GM23248 (cell line): ENCODE data around the gene DYNLT1. TPM values are rescaled to one million over a fixed set of nuclear protein-coding genes. Genes with fewer than 3 reads are reported as not detected.

ENCODE experiments used
- DNase-seq: peaks from one replicate; pipeline ENCODE4 v3.0.0-alpha.2; 2015
- H2AFZ ChIP-seq: fragments of 200-600 bp; sonication (generic); 2 replicates; pipeline ENCODE4 v1.6.1; 2016; ENCODE audit warnings: antibody characterized with exemption
- H3F3A ChIP-seq: fragments of 200-600 bp; sonication (generic); 2 replicates; pipeline ENCODE4 v1.6.1; 2016; ENCODE audit warnings: mild to moderate bottlenecking, antibody characterized with exemption, mixed run types; ENCODE audit not compliant: insufficient read depth
- H3K27ac ChIP-seq: fragments of 200-600 bp; sonication (generic); 2 replicates; pipeline ENCODE4 v1.5.1; 2016; ENCODE audit warnings: mild to moderate bottlenecking
- H3K27me3 ChIP-seq: fragments of 200-600 bp; sonication (generic); replicated peaks from 2 replicates; pipeline ENCODE4 v1.6.1; 2016; ENCODE audit warnings: mild to moderate bottlenecking; ENCODE audit not compliant: insufficient read depth
- H3K36me3 ChIP-seq: fragments of 200-600 bp; sonication (generic); 2 replicates; pipeline ENCODE4 v1.6.1; 2016; ENCODE audit warnings: low read depth, mild to moderate bottlenecking
- H3K4me1 ChIP-seq: fragments of 200-600 bp; sonication (generic); 2 replicates; pipeline ENCODE4 v1.6.1; 2016; ENCODE audit warnings: mild to moderate bottlenecking; ENCODE audit not compliant: insufficient read depth
- H3K4me2 ChIP-seq: fragments of 200-600 bp; sonication (generic); one replicate; pipeline ENCODE4 v1.6.1; 2016; ENCODE audit warnings: mild to moderate bottlenecking; ENCODE audit not compliant: unreplicated experiment
- H3K4me3 ChIP-seq: fragments of 200-600 bp; sonication (generic); 2 replicates; pipeline ENCODE4 v1.5.1; 2016; ENCODE audit warnings: mild to moderate bottlenecking
- H3K79me2 ChIP-seq: fragments of 200-600 bp; sonication (generic); 2 replicates; pipeline ENCODE4 v1.6.1; 2016; ENCODE audit warnings: mild to moderate bottlenecking; ENCODE audit not compliant: insufficient read depth
- H3K9ac ChIP-seq: fragments of 200-600 bp; sonication (generic); 2 replicates; pipeline ENCODE4 v1.6.1; 2016; ENCODE audit warnings: mild to moderate bottlenecking
- H3K9me2 ChIP-seq: fragments of 200-600 bp; sonication (generic); 2 replicates; pipeline ENCODE4 v1.6.1; 2016; ENCODE audit warnings: mixed run types, mild to moderate bottlenecking, moderate library complexity; ENCODE audit not compliant: insufficient read depth
- H3K9me3 ChIP-seq: fragments of 200-600 bp; sonication (generic); one replicate; pipeline ENCODE4 v1.6.1; 2017; ENCODE audit warnings: low read depth
- H4K20me1 ChIP-seq: fragments of 200-600 bp; sonication (generic); 2 replicates; pipeline ENCODE4 v1.6.0; 2016; ENCODE audit not compliant: insufficient read depth
- EZH2 ChIP-seq: fragments of 200-600 bp; sonication (generic); IDR thresholded peaks from 2 replicates; pipeline ENCODE4 v1.6.1; 2018; ENCODE audit warnings: antibody characterized with exemption, mild to moderate bottlenecking; ENCODE audit not compliant: insufficient read depth, poor library complexity, severe bottlenecking
- EZH2phosphoT487 ChIP-seq: fragments of 200-600 bp; sonication (generic); IDR thresholded peaks from 2 replicates; pipeline ENCODE4 v1.6.1; 2018; ENCODE audit warnings: antibody characterized with exemption, moderate library complexity, mild to moderate bottlenecking, low read depth; ENCODE audit not compliant: insufficient read depth
- WGBS, 2 experiments: methylation state at CpG; one replicate each; pipeline ENCODE4 v1.1.6; 2015 to 2017; ENCODE audit warnings: low lambda C conversion rate in 2 of 2, low coverage in 1 of 2; ENCODE audit errors: missing lambda C conversion rate in 2 of 2; 5-methylcytosine and 5-hydroxymethylcytosine counted together
- in situ Hi-C: fragments of 300-500 bp; cut with MboI; formaldehyde crosslinking; loops from 2 replicates; pipeline ENCODE4 v1.15.0; 2020
- polyA plus RNA-seq: library from polyadenylated mRNA; unstranded; fragments of >200 nt; fragmentation: Nextera tagmentation; extraction: Ambion mirVana; gene quantifications from 2 replicates; pipeline ENCODE4 v1.2.1, GENCODE V29; 2016
- total RNA-seq: library from RNA; depleted of rRNA; stranded (reverse); fragments of >200 nt; shearing (Covaris generic); gene quantifications from 2 replicates; pipeline ENCODE4 v1.2.3, GENCODE V29; 2014

The DYNLT1 gene
- total and polyA plus RNA-seq, 2 experiments from 2014 or later = 79.7 to 368 TPM

DNA sequence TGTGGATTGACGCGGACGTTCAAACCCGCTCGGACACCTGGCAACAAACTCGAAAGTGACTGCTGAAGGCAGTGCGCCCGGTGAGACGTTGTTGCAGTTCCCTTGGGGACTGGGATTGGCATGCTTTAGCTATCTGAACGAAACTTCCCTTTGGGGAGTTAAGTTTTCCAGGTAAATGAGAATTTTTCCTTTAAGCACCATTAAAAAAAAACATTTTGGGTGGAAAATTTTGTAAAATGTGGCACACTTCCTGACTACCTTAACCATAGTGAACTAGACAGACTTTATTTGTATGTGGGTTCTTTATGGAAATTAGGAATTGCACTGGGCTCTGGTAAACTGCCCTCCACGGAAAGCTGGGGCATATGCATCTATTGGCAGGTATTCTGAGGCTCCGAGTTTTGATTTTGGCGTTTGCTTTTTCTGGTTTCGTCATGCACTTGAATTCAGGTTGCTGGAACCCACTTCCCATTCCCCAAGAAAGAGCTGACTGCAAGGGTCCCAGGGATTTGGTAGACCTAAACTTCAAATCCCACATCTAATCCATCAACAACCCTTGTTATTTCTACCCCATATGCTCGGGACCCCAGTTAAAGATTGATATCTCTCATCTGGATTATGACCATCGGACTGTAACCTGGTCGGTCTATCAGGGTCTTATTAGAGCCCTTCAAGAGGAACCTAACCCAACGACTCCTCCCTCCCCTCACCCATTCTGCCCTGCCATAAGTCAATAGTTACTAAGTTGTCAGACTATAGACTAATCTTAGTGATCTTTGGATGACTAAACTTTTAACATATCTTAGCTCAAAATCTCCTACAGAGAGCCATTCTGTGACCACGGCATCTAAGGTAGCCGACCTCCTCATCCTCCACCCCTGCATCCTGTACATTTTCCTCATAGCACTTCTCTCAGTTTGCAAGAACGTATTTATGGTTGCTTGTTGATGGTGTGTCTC is 800 bp upstream of the DYNLT1 start:
- Histone ChIP-seq H3K27ac (peak overlapping the region; percentile 95), H3K9me3 (no peaks in the 10 kb centered on the region), H3F3A (peaks cover 49% of the 10 kb centered on the region), H3K9ac (peak overlapping the region; percentile 99), H2AFZ (peak overlapping the region; percentile 71), H3K4me3 (peak overlapping the region; percentile 84), H3K36me3 (peaks cover 4% of the 10 kb centered on the region; the same call in 1 of the 2 replicates), H4K20me1 (peaks cover 4% of the 10 kb centered on the region; the same call in 1 of the 2 replicates), H3K4me2 (peak overlapping the region; percentile 93), H3K79me2 (peaks cover 38% of the 10 kb centered on the region), H3K9me2 (no peaks in the 10 kb centered on the region), H3K27me3 (no peaks in the 10 kb centered on the region), H3K4me1 (peaks cover 52% of the 10 kb centered on the region)
- in situ Hi-C loops = no loop called here
- TF ChIP-seq EZH2 = no peak
- TF ChIP-seq EZH2phosphoT487 = no peak
- no peak for DNase-seq
- WGBS, 2 experiments = 26 to 27% methylated on average over 21 of the region's 21 CpGs

DNA sequence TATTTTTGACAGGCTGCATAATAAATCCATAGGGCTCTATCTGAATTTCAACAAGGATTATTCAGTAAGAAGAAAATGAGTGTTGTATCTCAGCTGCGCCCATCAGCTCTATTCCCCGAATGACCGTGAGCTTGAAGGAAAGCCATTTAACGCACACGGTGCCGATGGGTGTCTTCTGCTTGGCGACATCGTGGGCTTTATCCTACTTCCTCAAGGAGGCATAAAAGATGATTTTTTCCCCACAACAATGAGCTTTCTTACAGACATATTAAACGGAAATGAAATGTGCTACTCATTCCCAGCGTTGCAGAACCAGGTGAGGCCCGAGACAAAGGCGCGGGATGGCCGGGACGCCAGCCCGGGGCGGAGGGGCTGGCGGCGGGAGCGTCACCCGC is 710 bp downstream of the DYNLT1 start:
- Histone ChIP-seq H3K4me1 (peaks cover 37% of the 10 kb centered on the region), H4K20me1 (peaks cover 4% of the 10 kb centered on the region; the same call in 1 of the 2 replicates), H3K27ac (peak overlapping the region; percentile 95), H3K9me2 (no peaks in the 10 kb centered on the region), H3F3A (peaks cover 34% of the 10 kb centered on the region), H3K4me2 (peak overlapping the region; percentile 93), H3K36me3 (peaks cover 4% of the 10 kb centered on the region; the same call in 1 of the 2 replicates), H3K79me2 (peaks cover 53% of the 10 kb centered on the region), H3K27me3 (no peaks in the 10 kb centered on the region), H3K4me3 (peak overlapping the region; percentile 84), H3K9me3 (no peaks in the 10 kb centered on the region), H3K9ac (peak overlapping the region; percentile 99), H2AFZ (no peak overlapping the region)
- DNase-seq = peak; percentile 47
- TF ChIP-seq EZH2phosphoT487 = no peak
- TF ChIP-seq EZH2 = no peak
- in situ Hi-C loops = no loop called here
- WGBS, 2 experiments = 2% methylated on average over 21 of the region's 21 CpGs

DNA sequence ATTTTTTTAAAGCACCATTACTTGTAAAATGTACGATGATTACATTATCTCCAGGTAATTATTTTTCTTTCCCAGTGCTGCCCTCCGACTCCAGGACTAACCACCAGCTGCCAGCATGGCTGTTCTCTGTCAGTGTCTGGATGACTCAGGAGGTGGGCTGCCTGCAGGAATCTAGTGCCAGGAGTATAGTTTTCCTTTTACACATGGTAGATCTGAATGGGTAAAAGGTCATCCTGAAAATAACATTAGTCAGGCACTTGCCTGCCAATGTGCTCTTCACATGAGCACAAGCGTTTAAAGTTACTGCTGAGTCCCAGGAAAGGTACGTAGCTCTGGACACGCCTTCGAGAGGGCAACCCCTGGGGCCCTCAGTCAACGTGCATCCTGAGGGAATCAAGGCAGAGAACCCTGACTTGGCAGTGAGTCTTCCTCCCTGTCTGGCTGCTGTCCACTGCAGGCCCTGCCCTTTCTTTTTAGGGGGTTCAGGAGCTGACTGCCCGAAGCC is 2.4 kb downstream of the DYNLT1 start:
- H3K79me2 ChIP-seq = peaks cover 70% of the 10 kb centered on the region
- H3K4me1 ChIP-seq = peaks cover 40% of the 10 kb centered on the region
- H3K27me3 ChIP-seq = no peaks in the 10 kb centered on the region
- peak overlapping the region; percentile 99 for H3K9ac ChIP-seq
- no peak overlapping the region for H2AFZ ChIP-seq
- H3K27ac ChIP-seq = peak overlapping the region; percentile 95
- TF ChIP-seq EZH2 (no peak), EZH2phosphoT487 (no peak)
- in situ Hi-C loops = no loop called here
- WGBS, 2 experiments = 17 to 26% methylated on average over 8 of the region's 8 CpGs
- peak; percentile 96 for DNase-seq
- H3F3A ChIP-seq = peaks cover 28% of the 10 kb centered on the region
- peak overlapping the region; percentile 93 for H3K4me2 ChIP-seq
- no peaks in the 10 kb centered on the region for H3K9me2 ChIP-seq
- H3K4me3 ChIP-seq = peak overlapping the region; percentile 84
- peaks cover 11% of the 10 kb centered on the region; the same call in 1 of the 2 replicates for H3K36me3 ChIP-seq
- peaks cover 4% of the 10 kb centered on the region; the same call in 1 of the 2 replicates for H4K20me1 ChIP-seq
- no peaks in the 10 kb centered on the region for H3K9me3 ChIP-seq

DNA sequence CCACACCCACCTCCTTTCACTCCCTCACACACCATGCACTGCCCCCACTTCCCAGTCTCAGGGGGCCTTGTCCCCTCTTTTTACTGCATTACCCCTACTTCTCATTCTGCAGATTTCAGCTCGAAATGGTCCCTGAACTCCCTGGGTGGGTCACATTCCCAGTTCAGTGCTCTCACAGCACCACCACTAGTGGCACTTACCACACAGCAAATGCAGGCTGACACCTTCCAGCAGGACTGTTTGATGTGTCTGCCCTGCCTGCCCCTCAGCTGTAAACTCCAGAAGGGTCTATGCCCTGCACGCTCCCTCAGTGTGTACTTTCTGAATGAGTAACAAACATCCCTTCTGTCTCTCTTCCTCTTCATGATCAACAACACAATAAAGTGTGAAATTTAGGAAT is 4.0 kb downstream of the DYNLT1 start:
- no peaks in the 10 kb centered on the region for H3K9me2 ChIP-seq
- no peak for TF ChIP-seq EZH2phosphoT487
- TF ChIP-seq EZH2 = no peak
- WGBS, 2 experiments = 56 to 59% methylated on average over 2 of the region's 2 CpGs
- H3K4me3 ChIP-seq = 0 out of 2 replicates have a peak overlapping the region, but pooled peaks have one; percentile 1
- in situ Hi-C loops = no loop called here
- peaks cover 83% of the 10 kb centered on the region for H3K79me2 ChIP-seq
- peak overlapping the region; percentile 9; the same call in 1 of the 2 replicates for H3K9ac ChIP-seq
- H4K20me1 ChIP-seq = peaks cover 4% of the 10 kb centered on the region; the same call in 1 of the 2 replicates
- H3K27me3 ChIP-seq = no peaks in the 10 kb centered on the region
- 0 out of 2 replicates have a peak overlapping the region, but pooled peaks have one; percentile 95 for H3K27ac ChIP-seq
- H3K36me3 ChIP-seq = peaks cover 24% of the 10 kb centered on the region
- peak overlapping the region; percentile 22 for H3K4me2 ChIP-seq
- H3K4me1 ChIP-seq = peaks cover 37% of the 10 kb centered on the region
- H3K9me3 ChIP-seq = no peaks in the 10 kb centered on the region
- DNase-seq = no peak
- H2AFZ ChIP-seq = no peak overlapping the region
- H3F3A ChIP-seq = peaks cover 27% of the 10 kb centered on the region
